ENCODE results near the gene MEPCE.
"Not testable (repeated sequence)": the region's sequence is repeated elsewhere in the genome, so short reads cannot be mapped to it uniquely, and the experiment has no call there.

Gene MEPCE

GRCh38 chr7:100429637-100430492, at the start of gene MEPCE:
TSS of gene MEPCE (plus strand) at chr7:100429831. CDS start at chr7:100430019, 188 bp downstream.
- DNase-seq (ENCODE audit: low read depth) = peak; percentile 90

DNA sequence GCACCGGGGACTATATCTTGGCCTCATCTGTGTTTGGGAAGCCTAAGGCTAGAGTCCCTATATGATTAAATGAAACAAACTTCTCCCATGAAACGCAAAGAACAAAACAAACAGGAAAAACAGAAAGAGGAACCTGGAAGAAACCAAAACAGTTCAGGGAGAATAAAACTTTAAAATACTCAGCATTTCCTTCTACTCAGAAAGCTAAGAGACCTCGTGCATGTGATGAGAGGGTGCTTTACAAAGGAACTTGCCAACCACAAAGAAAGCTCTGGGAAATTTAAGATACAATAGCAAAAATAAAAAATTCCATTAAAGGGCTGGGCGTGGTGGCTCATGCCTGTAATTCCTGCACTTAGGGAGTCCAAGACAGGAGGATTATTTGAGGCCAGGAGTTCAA, 49.4 kb upstream of the MEPCE start:
- DNase-seq (ENCODE audit: low read depth) = no peak

- not testable (repeated sequence) for DNase-seq (ENCODE audit: low read depth)
Observed at GRCh38 chr7:100381531-100382233, 47.9 kb upstream of the MEPCE start.

- not testable (repeated sequence) for DNase-seq (ENCODE audit: low read depth)
Observed at GRCh38 chr7:100382234-100382853, 47.3 kb upstream of the MEPCE start.

- no peak for DNase-seq (ENCODE audit: low read depth)
Observed at GRCh38 chr7:100384628-100385294, 44.9 kb upstream of the MEPCE start.

DNA sequence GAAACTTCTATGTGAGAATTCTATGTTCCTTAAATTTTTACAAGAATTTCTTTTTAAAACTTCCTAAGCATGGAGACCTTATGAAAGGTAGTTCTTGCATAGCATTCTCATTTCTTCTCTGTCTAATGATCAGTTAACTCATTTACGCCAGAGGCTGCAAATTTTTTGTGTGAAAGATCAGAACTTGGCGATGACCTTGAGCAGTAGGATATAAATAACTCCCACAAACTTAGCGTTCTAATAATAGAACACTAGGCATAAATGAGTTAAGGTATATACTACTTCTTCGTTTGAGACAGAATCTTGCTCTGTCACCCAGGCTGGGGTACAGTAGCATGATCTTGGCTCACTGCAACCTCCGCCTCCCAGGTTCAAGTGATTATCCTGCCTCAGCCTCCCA, 42.7 kb upstream of the MEPCE start:
- no peak for DNase-seq (ENCODE audit: low read depth)

- DNase-seq (ENCODE audit: low read depth) = no peak
Observed at GRCh38 chr7:100387695-100388094, 41.9 kb upstream of the MEPCE start.

- no peak for DNase-seq (ENCODE audit: low read depth)
Observed at GRCh38 chr7:100389437-100390088, 40.1 kb upstream of the MEPCE start.

DNA sequence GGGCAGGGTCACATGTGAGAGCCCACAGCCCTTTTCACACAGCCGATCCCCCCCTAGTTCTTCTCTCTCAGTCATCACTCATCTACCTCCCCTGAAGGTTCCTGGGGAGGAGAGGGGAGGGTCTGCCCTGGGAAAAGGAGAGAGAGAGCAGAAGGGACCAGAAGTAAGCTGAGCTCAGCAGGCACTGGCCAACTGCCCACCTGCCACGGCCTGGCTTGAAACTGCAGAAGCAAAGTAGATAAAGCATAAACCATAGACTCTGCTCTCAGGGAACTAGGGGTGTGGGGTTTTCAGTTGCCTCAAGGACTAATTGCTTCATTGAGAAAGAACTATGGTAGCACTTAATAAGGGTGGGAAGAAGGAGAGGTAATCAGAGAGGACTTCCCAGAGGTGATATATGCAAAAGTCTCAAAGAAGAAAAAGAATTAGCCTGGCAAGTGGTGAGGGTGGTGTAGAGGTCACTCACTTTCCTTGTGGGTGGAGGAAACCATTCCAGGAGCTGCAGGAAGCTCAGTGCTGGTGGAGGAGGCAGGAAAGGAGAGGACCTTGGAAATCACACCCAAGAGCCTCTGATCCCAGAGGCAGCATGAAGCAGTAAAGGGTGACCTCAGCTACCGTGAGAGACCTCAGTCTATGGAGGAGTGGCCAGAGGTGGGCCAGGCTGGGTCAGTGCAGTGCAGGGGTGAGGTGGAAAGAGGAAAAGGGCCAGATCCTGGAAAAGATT, 39.2 kb upstream of the MEPCE start:
- no peak for DNase-seq (ENCODE audit: low read depth)

DNA sequence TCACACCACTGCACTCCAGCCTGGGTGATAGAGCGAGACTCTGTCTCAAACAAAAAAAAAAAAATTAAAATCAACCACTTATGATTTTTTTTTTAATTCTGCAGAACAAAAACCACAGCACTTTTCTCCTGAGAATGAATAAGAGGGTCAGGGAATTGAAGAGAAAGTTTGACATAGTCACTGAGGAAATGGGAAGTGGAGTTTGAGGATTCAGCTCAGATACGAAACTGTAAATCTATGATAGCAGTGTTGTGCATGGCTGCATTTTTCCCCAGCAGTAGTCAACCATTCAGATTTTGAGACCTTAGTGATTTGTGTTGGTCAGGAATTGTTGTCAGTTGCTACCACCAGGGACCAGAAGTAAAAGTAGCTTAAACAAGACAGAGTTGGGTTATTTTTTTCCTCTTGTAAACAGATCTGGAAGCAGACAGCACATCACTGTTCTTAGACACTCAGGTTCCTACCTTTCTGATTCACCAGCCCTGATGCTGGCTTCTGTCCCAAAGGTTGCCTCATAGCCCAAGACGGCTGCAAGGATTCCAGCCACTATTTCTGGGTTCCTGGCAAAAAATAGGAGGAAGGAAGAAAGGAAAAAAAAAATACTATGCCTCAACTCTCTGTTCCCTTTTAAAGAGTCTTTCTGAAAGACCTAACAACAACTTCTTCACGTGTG, 36.3 kb upstream of the MEPCE start:
- DNase-seq (ENCODE audit: low read depth) = peak; percentile 5

GRCh38 chr7:100394077-100394476, 35.6 kb upstream of the MEPCE start:
- DNase-seq (ENCODE audit: low read depth) = no peak

- DNase-seq (ENCODE audit: low read depth) = peak; percentile 10
Observed at GRCh38 chr7:100396421-100396982, 33.1 kb upstream of the MEPCE start.

DNA sequence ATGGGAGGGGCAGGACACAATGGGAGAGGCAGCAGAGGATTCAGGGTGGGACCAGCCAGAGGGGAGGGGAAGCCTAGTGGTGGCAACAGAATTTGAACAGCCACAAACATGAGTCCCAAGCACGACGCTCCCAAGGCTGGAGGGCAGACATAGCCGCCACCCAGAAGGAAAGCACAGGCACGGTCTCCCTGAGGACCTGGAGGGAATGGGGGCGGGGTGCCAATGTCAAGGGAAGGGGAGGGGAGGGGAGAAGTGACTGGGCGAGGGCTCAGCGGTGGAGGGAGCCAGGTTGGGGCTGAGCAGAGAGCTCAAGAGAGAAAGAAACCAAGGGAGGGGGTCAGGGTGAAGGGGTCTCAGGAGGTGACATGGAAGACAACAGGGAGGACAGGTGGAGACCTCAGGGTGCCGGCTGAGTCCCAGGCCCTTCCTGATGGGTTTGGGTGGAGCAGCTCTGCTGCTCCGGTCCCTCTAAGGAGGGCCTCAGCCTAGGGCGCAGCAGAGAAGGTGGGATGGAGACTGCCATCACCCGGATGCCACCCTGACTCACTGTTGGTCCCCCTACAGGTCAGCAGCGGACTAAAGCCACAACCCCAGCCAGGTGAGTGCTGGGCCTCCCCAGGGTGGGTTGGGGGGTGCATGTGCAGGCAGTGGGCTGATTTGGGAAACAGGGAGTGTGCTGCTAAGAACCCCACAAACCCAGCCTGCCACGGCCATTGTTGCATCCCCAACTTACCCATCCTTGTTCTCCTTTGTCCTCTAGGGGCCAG, 32.1 kb upstream of the MEPCE start:
- DNase-seq (ENCODE audit: low read depth) = no peak

- no peak for DNase-seq (ENCODE audit: low read depth)
Observed at GRCh38 chr7:100398239-100398638, 31.4 kb upstream of the MEPCE start.

- DNase-seq (ENCODE audit: low read depth) = no peak
Observed at GRCh38 chr7:100400041-100400440, 29.6 kb upstream of the MEPCE start.

DNA sequence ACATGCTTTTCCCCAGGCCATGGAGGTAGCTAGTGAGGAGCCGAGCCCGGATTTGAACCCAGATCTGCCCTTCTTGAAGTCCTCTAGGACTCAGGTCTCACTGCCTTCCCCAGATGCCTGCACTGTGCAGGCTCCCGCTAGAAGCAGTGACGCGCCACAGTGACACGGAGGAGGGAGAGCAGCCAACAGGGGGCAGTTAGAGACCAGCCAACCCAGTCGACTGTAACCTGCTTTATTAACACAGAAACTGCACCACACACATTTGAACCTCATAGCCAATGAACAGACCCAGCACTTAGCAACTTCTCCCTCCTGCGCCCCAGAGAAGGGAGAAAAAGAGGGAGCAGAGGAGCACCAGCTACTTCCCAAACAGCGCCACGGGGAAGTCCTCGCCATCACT, 29.0 kb upstream of the MEPCE start:
- no peak for DNase-seq (ENCODE audit: low read depth)

DNA sequence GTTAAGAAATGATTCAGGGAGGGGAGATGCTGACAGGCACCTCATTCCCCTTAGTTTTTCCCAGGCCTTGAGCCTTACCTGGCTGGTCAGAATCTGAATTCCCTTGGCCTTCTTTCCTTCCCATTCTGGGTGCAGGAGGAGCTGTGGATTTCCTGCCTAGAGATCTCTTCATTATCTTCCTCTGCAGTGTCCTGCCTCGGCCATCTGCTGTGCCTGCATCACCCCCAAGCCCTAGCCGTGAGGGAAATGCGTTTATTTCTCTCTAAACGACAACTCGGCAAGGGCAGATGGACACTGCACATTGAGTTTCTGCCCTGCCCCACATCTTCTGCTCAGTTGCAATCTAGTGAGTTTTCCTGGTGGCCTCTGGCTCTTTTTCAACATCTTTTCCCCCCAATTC, 27.8 kb upstream of the MEPCE start:
- no peak for DNase-seq (ENCODE audit: low read depth)

DNA sequence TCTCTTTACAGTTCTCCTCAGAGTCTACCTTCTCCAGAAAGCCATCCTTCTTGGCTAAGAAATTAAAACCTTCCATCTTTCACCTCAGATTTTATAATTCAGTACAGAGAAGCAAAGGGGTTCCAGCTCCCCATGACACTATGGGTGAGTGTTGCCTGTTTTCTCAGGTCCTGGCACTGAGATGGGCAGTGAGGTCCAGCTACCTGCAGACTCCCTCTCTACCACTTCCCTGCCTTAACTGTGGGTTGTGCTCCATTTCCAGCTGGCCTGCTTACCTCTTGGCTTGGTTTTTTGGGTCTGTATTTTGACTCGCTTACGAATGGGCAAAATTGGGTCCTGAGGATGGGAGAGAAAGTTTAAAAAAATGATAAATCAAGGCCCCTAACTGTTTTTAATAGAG, 27.4 kb upstream of the MEPCE start:
- DNase-seq (ENCODE audit: low read depth) = no peak

DNA sequence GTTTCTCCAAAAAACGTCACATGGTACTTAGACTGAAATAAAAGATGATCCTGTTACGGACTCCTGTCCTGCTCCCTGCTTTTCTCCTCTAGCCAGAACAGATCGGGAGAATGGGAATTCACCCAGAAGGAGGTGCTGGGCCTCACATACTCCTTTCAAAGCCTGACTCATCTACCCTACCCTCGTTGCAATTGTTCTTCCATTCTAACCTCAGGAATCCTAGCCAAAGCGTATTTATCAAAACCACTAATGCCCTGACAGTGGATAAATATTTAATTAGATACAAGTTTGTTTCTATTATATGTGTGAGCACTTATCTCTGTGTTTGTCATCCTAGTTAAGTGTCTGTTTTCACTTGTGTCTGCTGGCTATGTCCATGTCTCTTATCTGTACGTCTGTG, 22.9 kb upstream of the MEPCE start:
- peak; percentile 86 for DNase-seq (ENCODE audit: low read depth)

All from amniotic epithelial cell (primary cell).